Esophagus mucosa (tissue), 1 donor: ENCODE data around the gene CLDN9. TPM values are rescaled to one million over a fixed set of nuclear protein-coding genes. Genes with fewer than 3 reads are reported as not detected.

Experiments used
- ATAC-seq: fragments of 200-7000 bp; cut with Tn5 transposase; one replicate; pipeline ENCODE4 v1.9.1; 2020
- total RNA-seq: library from RNA; stranded (reverse); gene quantifications from one replicate; pipeline ENCODE4 v1.2.4, GENCODE V29; 2023
- donor health status: DM: yes; HTN: yes; CAD: no.

CLDN9 gene
- total RNA-seq, 1 donor from 2014 or later, result not detected

- no peak for ATAC-seq
Measured at GRCh38 chr16:3057181-3058138, 44.7 kb downstream of the CLDN9 start.

- ATAC-seq, result peak; percentile 40
Measured at GRCh38 chr16:3058139-3059030, 45.7 kb downstream of the CLDN9 start.

GRCh38 chr16:3059041-3059722 lies 46.5 kb downstream of the CLDN9 start:
- peak; percentile 90 for ATAC-seq

GRCh38 chr16:3059723-3060242 lies 47.1 kb downstream of the CLDN9 start:
- no peak for ATAC-seq

GRCh38 chr16:3060339-3061127 lies 47.8 kb downstream of the CLDN9 start:
- no peak for ATAC-seq

GRCh38 chr16:3062553-3062952 lies 49.8 kb downstream of the CLDN9 start:
- ATAC-seq, result no peak

- ATAC-seq, result no peak
Measured at GRCh38 chr16:3063625-3064386, 51.1 kb downstream of the CLDN9 start.

Other genes starting within 250 kb of the CLDN9 start
- gene ELOB, start 235.6 kb upstream of the CLDN9 start, total RNA-seq, result 310 TPM
- gene PRSS33, start 225.4 kb upstream of the CLDN9 start, total RNA-seq, result not detected
- not detected for gene PRSS41, start 214.5 kb upstream of the CLDN9 start, total RNA-seq
- 6.9 TPM for gene PRSS21, start 195.7 kb upstream of the CLDN9 start, total RNA-seq
- 15.3 TPM for gene ZG16B, start 182.6 kb upstream of the CLDN9 start, total RNA-seq
- gene PRSS22, start 154.8 kb upstream of the CLDN9 start, total RNA-seq, result 97.0 TPM
- 19.5 TPM for gene FLYWCH2, start 129.7 kb upstream of the CLDN9 start, total RNA-seq
- 16.4 TPM for gene FLYWCH1, start 101.0 kb upstream of the CLDN9 start, total RNA-seq
- 1.3 TPM for gene KREMEN2, start 48.6 kb upstream of the CLDN9 start, total RNA-seq
- 11.1 TPM for gene PAQR4, start 43.6 kb upstream of the CLDN9 start, total RNA-seq
- gene PKMYT1, start 32.5 kb upstream of the CLDN9 start, total RNA-seq, result 16.9 TPM
- gene CLDN6, start 5.3 kb downstream of the CLDN9 start, total RNA-seq, result not detected
- 11.7 TPM for gene TNFRSF12A, start 7.4 kb downstream of the CLDN9 start, total RNA-seq
- 26.6 TPM for gene HCFC1R1, start 11.0 kb downstream of the CLDN9 start, total RNA-seq
- 21.3 TPM for gene THOC6, start 11.1 kb downstream of the CLDN9 start, total RNA-seq
- 62.0 TPM for gene BICDL2, start 24.0 kb downstream of the CLDN9 start, total RNA-seq
- gene MMP25, start 33.6 kb downstream of the CLDN9 start, total RNA-seq, result 0.80 TPM
- 3.7 TPM for gene IL32, start 52.7 kb downstream of the CLDN9 start, total RNA-seq
- gene ZSCAN10, start 86.4 kb downstream of the CLDN9 start, total RNA-seq, result not detected
- gene ZNF205, start 99.7 kb downstream of the CLDN9 start, total RNA-seq, result 5.6 TPM
- gene ZNF213, start 122.1 kb downstream of the CLDN9 start, total RNA-seq, result 9.7 TPM
- not detected for gene OR1F1, start 175.3 kb downstream of the CLDN9 start, total RNA-seq
- 4.1 TPM for gene ZNF200, start 222.2 kb downstream of the CLDN9 start, total RNA-seq
- gene MEFV, start 243.7 kb downstream of the CLDN9 start, total RNA-seq, result 0.52 TPM